ENCODE data around the gene TRMT6.

TRMT6 gene

DNA sequence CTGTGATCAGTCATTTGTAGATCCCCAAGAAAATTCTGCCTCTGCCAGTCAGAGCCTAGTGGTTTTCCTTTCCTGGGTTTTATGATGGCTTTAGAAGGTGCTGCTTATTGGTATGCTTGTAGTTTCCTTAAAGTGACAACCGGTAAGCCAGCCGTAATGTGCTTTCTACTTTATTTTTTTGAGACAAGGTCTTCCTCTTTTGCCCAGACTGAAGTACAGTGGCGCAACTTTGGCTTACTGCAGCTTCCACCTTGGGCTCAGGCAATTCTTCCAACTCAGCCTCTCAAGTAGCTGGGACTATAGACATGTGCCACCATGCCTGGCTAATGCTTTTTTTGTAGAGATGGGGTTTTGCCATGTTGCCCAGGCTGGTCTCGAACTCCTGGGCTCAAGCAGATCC is 23.6 kb upstream of the TRMT6 start:
- ChIA-PET CTCF (interaction anchor here (0.6 kb wide), 1 partner anchor 401 kb away, joined by 3 read pairs; no protein-coding TSS in a partner anchor), POLR2A (no interaction called here)
- Histone ChIP-seq H3K36me3 (ENCODE audit: control insufficient read depth in 4 of 4, insufficient read depth in 4 of 4, low read length in 3 of 4) (peaks cover 2 to 41% (median 17%) of the 10 kb centered on the region in 4 experiments), H3K27ac (ENCODE audit: insufficient read depth in 1 of 2, low read depth in 1 of 2, low read length in 2 of 2, poor library complexity in 1 of 2, severe bottlenecking in 2 of 2) (no peak overlapping the region), H3K4me1 (ENCODE audit: control extremely low read depth in 1 of 4, control insufficient read depth in 4 of 4, insufficient read depth in 4 of 4, low read length in 3 of 4) (no peaks in the 10 kb centered on the region), H3K9me3 (ENCODE audit: control extremely low read depth in 1 of 5, control insufficient read depth in 4 of 5, insufficient read depth in 2 of 5, low read depth in 1 of 5, low read length in 4 of 5) (no peaks in the 10 kb centered on the region), H3K4me3 (ENCODE audit: control insufficient read depth in 1 of 7, extremely low read depth in 1 of 7, insufficient read depth in 4 of 7, low read depth in 2 of 7, low read length in 6 of 7) (no peak overlapping the region), H3K27me3 (replicated peaks in 2 of 5; ENCODE audit: control insufficient read depth in 4 of 5, insufficient read depth in 5 of 5, low read length in 4 of 5) (no peaks in the 10 kb centered on the region)
- peak in 2 of 3 donors; percentile 29 to 30 for DNase-seq
- 90% methylated on average over 2 of the region's 4 CpGs for WGBS (ENCODE audit: insufficient coverage)

DNA sequence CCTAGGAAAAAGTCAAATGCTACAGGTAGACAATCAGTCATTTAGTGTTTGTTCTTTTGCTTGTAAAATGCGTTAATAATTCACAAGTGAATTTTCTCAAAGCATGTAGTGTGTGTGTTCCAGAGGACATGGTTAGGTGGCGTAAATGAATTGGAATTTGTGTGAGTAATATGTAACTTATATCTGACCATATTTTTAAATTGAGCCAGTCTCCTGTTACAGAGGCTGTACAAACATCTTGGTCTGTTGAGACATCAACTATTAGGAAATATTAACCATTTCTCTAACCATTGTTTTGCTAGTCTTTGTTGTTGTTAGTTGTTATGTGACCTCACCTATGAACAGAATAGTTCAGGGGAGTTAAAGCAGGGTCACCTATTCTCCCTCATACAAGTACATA is 22.8 kb upstream of the TRMT6 start:
- Histone ChIP-seq H3K27ac (ENCODE audit: insufficient read depth in 1 of 2, low read depth in 1 of 2, low read length in 2 of 2, poor library complexity in 1 of 2, severe bottlenecking in 2 of 2) (no peak overlapping the region), H3K36me3 (ENCODE audit: control insufficient read depth in 4 of 4, insufficient read depth in 4 of 4, low read length in 3 of 4) (peaks cover 4 to 34% (median 13%) of the 10 kb centered on the region in 4 experiments), H3K4me3 (ENCODE audit: control insufficient read depth in 1 of 7, extremely low read depth in 1 of 7, insufficient read depth in 4 of 7, low read depth in 2 of 7, low read length in 6 of 7) (no peak overlapping the region), H3K4me1 (ENCODE audit: control extremely low read depth in 1 of 4, control insufficient read depth in 4 of 4, insufficient read depth in 4 of 4, low read length in 3 of 4) (no peaks in the 10 kb centered on the region), H3K9me3 (ENCODE audit: control extremely low read depth in 1 of 5, control insufficient read depth in 4 of 5, insufficient read depth in 2 of 5, low read depth in 1 of 5, low read length in 4 of 5) (no peaks in the 10 kb centered on the region), H3K27me3 (replicated peaks in 2 of 5; ENCODE audit: control insufficient read depth in 4 of 5, insufficient read depth in 5 of 5, low read length in 4 of 5) (no peaks in the 10 kb centered on the region)
- 100% methylated on average over 1 of the region's 2 CpGs for WGBS (ENCODE audit: insufficient coverage)
- ChIA-PET POLR2A (no interaction called here), CTCF (no interaction called here)
- DNase-seq: no peak

DNA sequence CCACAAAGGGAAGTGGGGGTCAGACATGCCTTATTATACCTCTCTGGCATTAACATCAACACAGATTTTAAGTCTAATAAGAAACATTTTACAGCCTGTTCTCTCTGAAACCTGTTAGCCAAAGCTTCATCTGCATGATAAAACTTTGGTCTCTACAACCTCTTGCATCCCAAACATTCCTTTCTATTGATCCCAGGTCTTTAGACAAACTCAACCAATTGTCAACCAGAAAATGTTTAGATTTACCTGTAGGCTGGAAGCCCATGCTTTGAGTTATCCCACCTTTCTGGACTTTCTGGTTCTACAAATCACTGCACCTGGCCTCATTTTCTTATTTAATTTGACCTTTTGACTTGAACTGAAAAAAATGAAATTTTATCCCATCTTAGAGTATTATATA is 20.9 kb upstream of the TRMT6 start:
- ChIA-PET POLR2A (no interaction called here), CTCF (interaction anchor here (0.9 kb wide), 1 partner anchor 30 kb away, joined by 3 read pairs; no protein-coding TSS in a partner anchor)
- Histone ChIP-seq H3K4me1 (ENCODE audit: control extremely low read depth in 1 of 4, control insufficient read depth in 4 of 4, insufficient read depth in 4 of 4, low read length in 3 of 4) (no peaks in the 10 kb centered on the region), H3K27me3 (replicated peaks in 2 of 5; ENCODE audit: control insufficient read depth in 4 of 5, insufficient read depth in 5 of 5, low read length in 4 of 5) (no peaks in the 10 kb centered on the region), H3K4me3 (ENCODE audit: control insufficient read depth in 1 of 7, extremely low read depth in 1 of 7, insufficient read depth in 4 of 7, low read depth in 2 of 7, low read length in 6 of 7) (no peak overlapping the region), H3K9me3 (ENCODE audit: control extremely low read depth in 1 of 5, control insufficient read depth in 4 of 5, insufficient read depth in 2 of 5, low read depth in 1 of 5, low read length in 4 of 5) (no peaks in the 10 kb centered on the region), H3K27ac (ENCODE audit: insufficient read depth in 1 of 2, low read depth in 1 of 2, low read length in 2 of 2, poor library complexity in 1 of 2, severe bottlenecking in 2 of 2) (no peak overlapping the region), H3K36me3 (ENCODE audit: control insufficient read depth in 4 of 4, insufficient read depth in 4 of 4, low read length in 3 of 4) (peaks cover 7 to 36% (median 19%) of the 10 kb centered on the region in 4 experiments)
- DNase-seq: no peak

DNA sequence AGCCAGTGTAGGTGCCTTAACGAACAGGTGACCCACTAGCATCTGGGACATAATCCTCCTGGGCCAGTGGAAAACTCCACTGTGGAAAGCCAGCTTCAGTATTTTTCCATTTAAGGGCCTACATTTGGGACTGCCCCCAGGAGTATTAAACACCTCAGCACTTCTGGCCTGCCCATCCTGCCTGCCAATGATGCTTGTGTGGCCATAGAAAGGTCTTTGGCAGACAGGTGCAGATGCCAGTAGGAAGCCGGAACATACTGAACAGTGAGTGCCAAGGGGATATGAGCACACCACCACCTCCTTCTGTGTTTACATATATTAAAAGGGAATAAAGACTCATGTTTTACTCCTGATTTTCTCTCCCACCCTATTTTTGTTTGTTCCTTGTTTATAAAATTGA is 20.0 kb upstream of the TRMT6 start:
- 100% methylated on average over 1 of the region's 2 CpGs for WGBS (ENCODE audit: insufficient coverage)
- Histone ChIP-seq H3K36me3 (ENCODE audit: control insufficient read depth in 4 of 4, insufficient read depth in 4 of 4, low read length in 3 of 4) (peaks cover 7 to 39% (median 21%) of the 10 kb centered on the region in 4 experiments), H3K4me3 (ENCODE audit: control insufficient read depth in 1 of 7, extremely low read depth in 1 of 7, insufficient read depth in 4 of 7, low read depth in 2 of 7, low read length in 6 of 7) (no peak overlapping the region), H3K27ac (ENCODE audit: insufficient read depth in 1 of 2, low read depth in 1 of 2, low read length in 2 of 2, poor library complexity in 1 of 2, severe bottlenecking in 2 of 2) (no peak overlapping the region), H3K4me1 (ENCODE audit: control extremely low read depth in 1 of 4, control insufficient read depth in 4 of 4, insufficient read depth in 4 of 4, low read length in 3 of 4) (no peaks in the 10 kb centered on the region), H3K9me3 (ENCODE audit: control extremely low read depth in 1 of 5, control insufficient read depth in 4 of 5, insufficient read depth in 2 of 5, low read depth in 1 of 5, low read length in 4 of 5) (no peaks in the 10 kb centered on the region), H3K27me3 (replicated peaks in 2 of 5; ENCODE audit: control insufficient read depth in 4 of 5, insufficient read depth in 5 of 5, low read length in 4 of 5) (no peaks in the 10 kb centered on the region)
- CTCF ChIA-PET: interaction anchor here (0.6 to 0.9 kb wide), 2 partner anchors 31 to 120 kb away, joined by 3 read pairs; no protein-coding TSS in a partner anchor
- POLR2A ChIA-PET: no interaction called here
- DNase-seq: no peak

DNA sequence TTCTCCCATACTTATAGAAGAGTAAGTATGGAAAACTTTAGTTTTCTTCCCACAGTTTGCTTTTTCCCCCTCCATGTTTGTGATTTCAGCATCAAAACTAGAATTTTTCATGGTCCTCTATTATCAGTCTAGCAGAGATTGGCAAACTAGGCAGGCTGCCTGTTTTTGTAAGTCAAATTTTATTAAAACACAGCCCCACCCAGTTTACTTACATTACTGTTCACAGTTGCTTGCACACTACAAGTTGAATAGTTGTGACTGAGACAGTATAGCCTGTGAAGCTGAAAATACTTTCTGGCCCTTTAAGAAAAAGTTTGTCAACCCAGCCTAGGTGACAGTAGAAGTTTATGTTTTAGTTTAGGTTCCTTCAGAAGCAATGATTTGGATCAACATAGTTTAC is 19.6 kb upstream of the TRMT6 start:
- H3K36me3 ChIP-seq (ENCODE audit: control insufficient read depth in 4 of 4, insufficient read depth in 4 of 4, low read length in 3 of 4): peaks cover 7 to 39% (median 19%) of the 10 kb centered on the region in 4 experiments
- H3K27me3 ChIP-seq (replicated peaks in 2 of 5; ENCODE audit: control insufficient read depth in 4 of 5, insufficient read depth in 5 of 5, low read length in 4 of 5): no peaks in the 10 kb centered on the region
- ChIA-PET POLR2A (no interaction called here), CTCF (no interaction called here)
- no peak overlapping the region for H3K27ac ChIP-seq (ENCODE audit: insufficient read depth in 1 of 2, low read depth in 1 of 2, low read length in 2 of 2, poor library complexity in 1 of 2, severe bottlenecking in 2 of 2)
- H3K4me3 ChIP-seq (ENCODE audit: control insufficient read depth in 1 of 7, extremely low read depth in 1 of 7, insufficient read depth in 4 of 7, low read depth in 2 of 7, low read length in 6 of 7): no peak overlapping the region
- no peak for DNase-seq
- H3K9me3 ChIP-seq (ENCODE audit: control extremely low read depth in 1 of 5, control insufficient read depth in 4 of 5, insufficient read depth in 2 of 5, low read depth in 1 of 5, low read length in 4 of 5): no peaks in the 10 kb centered on the region
- H3K4me1 ChIP-seq (ENCODE audit: control extremely low read depth in 1 of 4, control insufficient read depth in 4 of 4, insufficient read depth in 4 of 4, low read length in 3 of 4): no peaks in the 10 kb centered on the region

DNA sequence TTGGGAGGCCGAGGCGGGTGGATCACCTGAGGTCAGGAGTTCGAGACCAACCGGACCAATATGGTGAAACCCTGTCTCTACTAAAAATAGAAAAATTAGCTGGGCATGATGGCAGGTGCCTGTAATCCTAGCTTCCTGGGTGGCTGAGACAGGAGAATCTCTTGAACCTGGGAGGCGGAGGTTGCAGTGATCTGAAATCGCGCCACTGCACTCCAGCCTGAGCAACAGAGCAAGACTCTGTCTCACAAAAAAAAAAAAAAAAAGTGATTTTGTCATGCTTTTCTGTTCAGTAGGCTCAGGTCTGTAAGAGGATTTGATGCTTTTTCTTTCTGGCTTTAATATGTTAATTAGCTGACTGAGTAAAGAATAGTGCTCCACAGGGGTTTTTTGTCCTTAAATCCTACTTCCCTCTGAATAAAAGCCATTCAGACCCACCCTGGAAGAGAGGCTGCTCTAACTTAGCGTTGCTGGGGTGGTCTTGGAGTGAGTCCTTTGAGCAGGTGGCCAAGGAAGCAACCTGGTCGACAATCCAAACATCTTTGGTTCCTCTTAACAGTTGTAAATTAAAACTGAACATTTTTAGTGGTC is 19.1 kb upstream of the TRMT6 start:
- no peak overlapping the region for H3K4me3 ChIP-seq (ENCODE audit: control insufficient read depth in 1 of 7, extremely low read depth in 1 of 7, insufficient read depth in 4 of 7, low read depth in 2 of 7, low read length in 6 of 7)
- H3K36me3 ChIP-seq (ENCODE audit: control insufficient read depth in 4 of 4, insufficient read depth in 4 of 4, low read length in 3 of 4): peaks cover 7 to 42% (median 18%) of the 10 kb centered on the region in 4 experiments
- no peaks in the 10 kb centered on the region for H3K9me3 ChIP-seq (ENCODE audit: control extremely low read depth in 1 of 5, control insufficient read depth in 4 of 5, insufficient read depth in 2 of 5, low read depth in 1 of 5, low read length in 4 of 5)
- no peaks in the 10 kb centered on the region for H3K4me1 ChIP-seq (ENCODE audit: control extremely low read depth in 1 of 4, control insufficient read depth in 4 of 4, insufficient read depth in 4 of 4, low read length in 3 of 4)
- H3K27me3 ChIP-seq (replicated peaks in 2 of 5; ENCODE audit: control insufficient read depth in 4 of 5, insufficient read depth in 5 of 5, low read length in 4 of 5): no peaks in the 10 kb centered on the region
- no peak for DNase-seq
- CTCF ChIA-PET: no interaction called here
- no peak overlapping the region for H3K27ac ChIP-seq (ENCODE audit: insufficient read depth in 1 of 2, low read depth in 1 of 2, low read length in 2 of 2, poor library complexity in 1 of 2, severe bottlenecking in 2 of 2)
- WGBS (ENCODE audit: insufficient coverage): 96% methylated on average over 8 of the region's 9 CpGs
- POLR2A ChIA-PET: no interaction called here

DNA sequence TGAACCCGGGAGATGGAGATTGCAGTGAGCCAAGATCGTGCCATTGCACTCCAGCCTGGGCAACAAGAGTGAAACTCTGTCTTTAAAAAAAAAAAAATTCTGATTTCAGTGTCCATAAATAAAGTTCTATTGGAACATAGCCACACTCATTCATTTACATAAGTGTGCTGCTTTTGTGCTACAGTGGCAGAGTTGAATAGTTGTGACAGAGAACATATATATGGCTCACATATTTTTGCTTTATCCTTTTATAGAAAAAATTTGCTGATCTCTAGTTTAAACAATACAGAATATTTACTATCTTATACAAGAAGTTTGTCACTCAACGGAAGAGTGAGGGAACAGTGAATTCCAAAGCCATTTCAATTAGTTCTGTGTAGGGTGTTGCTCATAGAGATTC is 18.1 kb upstream of the TRMT6 start:
- DNase-seq: no peak
- ChIA-PET POLR2A (no interaction called here), CTCF (no interaction called here)
- H3K27me3 ChIP-seq (replicated peaks in 2 of 5; ENCODE audit: control insufficient read depth in 4 of 5, insufficient read depth in 5 of 5, low read length in 4 of 5): no peaks in the 10 kb centered on the region
- WGBS (ENCODE audit: insufficient coverage): 96% methylated on average over 2 of the region's 3 CpGs
- H3K4me1 ChIP-seq (ENCODE audit: control extremely low read depth in 1 of 4, control insufficient read depth in 4 of 4, insufficient read depth in 4 of 4, low read length in 3 of 4): no peaks in the 10 kb centered on the region
- H3K4me3 ChIP-seq (ENCODE audit: control insufficient read depth in 1 of 7, extremely low read depth in 1 of 7, insufficient read depth in 4 of 7, low read depth in 2 of 7, low read length in 6 of 7): no peak overlapping the region
- no peak overlapping the region for H3K27ac ChIP-seq (ENCODE audit: insufficient read depth in 1 of 2, low read depth in 1 of 2, low read length in 2 of 2, poor library complexity in 1 of 2, severe bottlenecking in 2 of 2)
- peaks cover 7 to 40% (median 19%) of the 10 kb centered on the region in 4 experiments for H3K36me3 ChIP-seq (ENCODE audit: control insufficient read depth in 4 of 4, insufficient read depth in 4 of 4, low read length in 3 of 4)
- H3K9me3 ChIP-seq (ENCODE audit: control extremely low read depth in 1 of 5, control insufficient read depth in 4 of 5, insufficient read depth in 2 of 5, low read depth in 1 of 5, low read length in 4 of 5): no peaks in the 10 kb centered on the region

Measured in common myeloid progenitor, CD34-positive (primary cell).